A172 (cell line): ENCODE measurements around the gene TERT. TPM values are rescaled to one million over a fixed set of nuclear protein-coding genes. Genes with fewer than 3 reads are reported as not detected.
"Not testable (repeated sequence)": the region's sequence is repeated elsewhere in the genome, so short reads cannot be mapped to it uniquely, and the experiment has no call there.

ENCODE experiments used
- DNase-seq: peaks from one replicate; pipeline ENCODE4 v3.0.0-alpha.2; 2015; ENCODE audit warnings: low spot score
- total RNA-seq: library from RNA; depleted of rRNA; stranded (reverse); fragments of >200 nt; shearing (Covaris generic); gene quantifications from 2 replicates; pipeline ENCODE4 v1.2.3, GENCODE V29; 2014

Gene TERT
- total RNA-seq, 1 experiment from 2014 or later: 0.95 TPM

- DNase-seq: no peak
Observed at GRCh38 chr5:1240496-1241260, 54.2 kb downstream of the TERT start.

- no peak for DNase-seq
Observed at GRCh38 chr5:1239505-1240251, 55.2 kb downstream of the TERT start.

GRCh38 chr5:1235838-1236237, 59.0 kb downstream of the TERT start:
- no peak for DNase-seq

- DNase-seq: no peak
Observed at GRCh38 chr5:1235379-1235778, 59.5 kb downstream of the TERT start.

- DNase-seq: no peak
Observed at GRCh38 chr5:1232780-1233179, 62.1 kb downstream of the TERT start.

- no peak for DNase-seq
Observed at GRCh38 chr5:1231354-1231905, 63.4 kb downstream of the TERT start.

- no peak for DNase-seq
Observed at GRCh38 chr5:1230551-1230950, 64.3 kb downstream of the TERT start.

GRCh38 chr5:1229822-1230221, 65.0 kb downstream of the TERT start:
- no peak for DNase-seq

GRCh38 chr5:1229023-1229422, 65.8 kb downstream of the TERT start:
- DNase-seq: not testable (repeated sequence)

- no peak for DNase-seq
Observed at GRCh38 chr5:1228120-1228519, 66.7 kb downstream of the TERT start.

GRCh38 chr5:1227667-1228066, 67.2 kb downstream of the TERT start:
- peak; percentile 91 for DNase-seq

GRCh38 chr5:1226839-1227581, 67.9 kb downstream of the TERT start:
- DNase-seq: no peak

GRCh38 chr5:1226231-1226630, 68.6 kb downstream of the TERT start:
- no peak for DNase-seq

- no peak for DNase-seq
Observed at GRCh38 chr5:1225081-1225480, 69.8 kb downstream of the TERT start, which contains the start of gene SLC6A18. TSS of gene SLC6A18 (plus strand) at chr5:1225381. CDS start at chr5:1225478, 97 bp downstream.

- DNase-seq: no peak
Observed at GRCh38 chr5:1224631-1225030, 70.2 kb downstream of the TERT start.

- DNase-seq: no peak
Observed at GRCh38 chr5:1223278-1223670, 71.6 kb downstream of the TERT start.

- DNase-seq: no peak
Observed at GRCh38 chr5:1222621-1223277, 72.1 kb downstream of the TERT start.

- DNase-seq: no peak
Observed at GRCh38 chr5:1222147-1222546, 72.7 kb downstream of the TERT start.

GRCh38 chr5:1221721-1222120, 73.1 kb downstream of the TERT start:
- DNase-seq: no peak

- DNase-seq: no peak
Observed at GRCh38 chr5:1220831-1221230, 74.0 kb downstream of the TERT start.

GRCh38 chr5:1220351-1220750, 74.5 kb downstream of the TERT start:
- DNase-seq: no peak

GRCh38 chr5:1219768-1220100, 75.1 kb downstream of the TERT start:
- no peak for DNase-seq
